HG03457 (cell line): ENCODE data around the gene FAM124A.

Experiments
- ATAC-seq: cut with Tn5 transposase; IDR thresholded peaks from one replicate; pipeline ENCODE4 v1.9.1; 2021; ENCODE audit warnings: moderate number of reproducible peaks; ENCODE audit not compliant: unreplicated experiment

FAM124A gene

DNA sequence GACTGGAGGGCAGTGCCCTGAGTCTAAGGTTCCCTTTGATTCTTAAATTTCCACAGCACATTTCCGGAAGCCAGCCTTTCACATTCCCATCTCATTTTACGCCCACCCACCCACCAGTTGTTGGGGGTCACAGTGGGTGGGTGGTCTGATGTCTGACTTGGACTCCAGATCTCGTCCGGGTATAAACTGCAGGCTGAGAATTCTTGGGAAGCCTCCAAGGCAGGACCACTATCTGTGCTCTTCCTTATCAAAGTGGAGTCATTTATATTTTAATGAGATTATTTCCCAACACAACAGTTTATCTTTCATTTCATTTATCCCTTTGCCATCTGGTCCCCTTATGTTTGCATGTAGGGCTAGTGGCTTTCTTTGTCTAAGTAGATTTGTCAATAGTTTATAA is 3.6 kb upstream of the FAM124A start:
- no peak for ATAC-seq

DNA sequence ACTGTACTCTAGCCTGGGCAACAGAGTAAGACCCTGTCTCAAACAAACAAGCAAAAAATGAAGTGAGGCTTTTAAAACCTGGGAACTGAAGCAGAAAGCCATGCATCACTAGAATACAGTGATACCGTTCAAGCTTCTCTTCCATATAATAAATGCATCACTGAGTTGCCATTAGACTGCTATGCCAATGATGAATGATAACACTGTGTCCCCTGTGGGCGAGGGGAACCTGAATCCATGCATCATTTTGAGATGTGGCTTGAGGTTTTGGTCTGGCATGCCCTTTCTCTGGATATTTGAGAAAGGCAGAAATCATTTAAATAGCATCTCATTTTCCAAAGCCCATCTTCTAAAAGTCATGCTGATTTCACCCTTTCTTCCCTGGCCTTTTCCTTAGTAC is 1.5 kb upstream of the FAM124A start:
- ATAC-seq = no peak

DNA sequence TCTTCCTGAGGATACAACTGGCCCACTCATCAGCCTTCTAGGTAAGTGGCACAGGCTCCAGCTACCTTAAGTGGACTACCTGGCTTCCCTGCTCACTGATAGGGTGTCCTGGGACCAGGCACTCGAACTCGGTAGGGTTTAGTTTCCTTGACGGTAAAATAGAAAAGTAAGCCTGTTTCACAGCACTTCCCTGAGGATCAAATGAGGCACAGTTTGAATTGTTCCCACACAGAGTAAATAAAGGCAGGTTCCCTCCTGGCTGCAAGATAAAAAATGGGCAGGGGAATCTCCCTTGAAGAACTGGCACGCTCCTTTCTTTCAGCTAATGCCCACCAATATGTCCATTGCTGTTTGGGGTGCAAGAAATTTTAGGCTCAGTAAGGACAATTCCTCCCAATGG is 1.1 kb upstream of the FAM124A start:
- no peak for ATAC-seq

DNA sequence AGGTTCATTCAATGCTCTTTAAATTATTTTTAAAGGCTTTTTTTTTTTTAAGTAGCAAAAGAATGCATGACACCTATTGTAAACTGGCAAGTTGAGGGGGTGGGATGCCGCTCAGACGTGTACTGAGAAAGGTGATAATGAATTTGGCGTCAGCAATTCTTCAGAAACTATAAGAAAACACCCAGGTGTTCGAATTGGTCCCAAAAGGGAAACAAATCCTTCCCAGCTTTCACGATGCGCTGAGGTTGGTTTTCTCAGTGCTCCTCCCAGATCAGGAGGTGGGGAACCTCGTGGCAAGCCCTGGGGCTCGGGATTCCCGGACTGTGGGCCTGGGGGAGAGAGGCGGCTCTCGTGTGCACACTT is 543 bp upstream of the FAM124A start:
- ATAC-seq = no peak

DNA sequence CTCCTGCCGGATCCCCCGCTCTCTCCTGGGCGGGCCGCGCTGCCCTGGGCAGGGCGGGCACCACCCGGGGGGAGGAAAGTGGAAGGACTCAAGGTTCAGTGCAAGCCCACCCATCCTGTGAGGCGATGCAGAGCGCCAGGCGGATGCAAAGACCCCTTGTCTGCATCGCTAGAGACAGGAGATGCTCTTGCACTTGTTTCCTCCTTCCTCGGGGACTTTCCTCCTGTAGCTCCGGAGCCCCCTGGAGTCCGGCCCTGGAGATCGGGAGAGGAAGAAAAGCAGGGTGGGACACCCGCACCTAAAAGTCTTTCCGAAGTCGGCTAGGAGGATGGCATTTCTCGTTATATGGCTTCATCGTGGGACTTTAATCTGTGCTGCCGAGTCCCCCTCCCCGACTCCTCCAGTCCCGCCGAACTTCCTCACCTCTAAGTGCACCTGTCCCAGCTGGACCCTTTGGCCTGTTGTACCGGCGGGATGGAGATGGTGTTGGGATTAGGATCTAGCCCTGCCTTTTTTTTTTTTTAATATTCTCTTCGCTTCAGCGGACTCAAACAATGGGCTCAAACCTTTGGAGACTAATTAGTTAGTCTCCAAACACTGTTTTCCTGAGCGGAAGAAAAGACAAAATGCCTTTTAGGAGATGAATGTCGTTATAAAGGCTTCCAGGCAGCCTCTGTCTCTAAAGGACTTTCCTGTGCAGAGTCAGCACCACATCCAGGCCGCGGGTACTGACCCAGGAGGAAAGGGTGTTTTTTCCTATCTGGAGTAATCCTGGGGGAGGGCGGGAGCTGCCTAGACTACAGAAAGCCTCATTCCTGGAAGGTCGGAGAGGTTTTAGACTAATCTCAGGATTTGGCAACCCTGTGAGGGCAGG is 725 bp downstream of the FAM124A start:
- peak; percentile 24 for ATAC-seq

DNA sequence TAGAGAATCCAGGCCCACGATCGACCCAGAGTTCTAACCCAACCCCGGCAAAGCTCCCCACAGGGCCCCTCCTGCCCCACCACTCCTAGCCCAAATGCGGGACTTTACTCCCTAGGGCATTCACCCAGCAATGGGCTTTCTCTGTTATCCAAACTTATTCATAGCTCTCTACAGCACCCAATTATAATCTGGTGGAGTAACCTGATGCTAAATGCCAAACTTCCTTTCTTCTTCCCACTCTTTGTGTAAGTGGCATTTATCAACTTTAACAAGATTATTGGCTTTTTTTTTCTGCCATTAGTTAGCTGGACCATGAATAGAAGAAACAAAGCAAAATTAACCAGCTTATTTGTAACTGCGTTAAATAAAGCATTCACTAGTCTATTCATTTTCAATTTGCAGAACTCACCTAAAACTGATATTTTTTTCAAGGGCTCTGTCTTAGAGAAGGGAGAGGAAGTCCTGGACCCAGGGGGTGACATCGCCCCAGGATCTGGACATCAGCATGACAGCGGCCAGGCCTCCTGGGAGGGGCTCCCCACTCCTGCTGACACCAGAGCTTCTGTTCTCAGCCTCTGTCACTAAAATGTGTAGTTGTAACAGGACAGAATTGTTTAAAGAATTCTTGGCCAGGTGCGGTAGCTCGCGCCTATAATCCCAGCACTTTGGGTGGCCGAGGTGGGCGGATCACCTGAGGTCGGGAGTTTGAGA is 1.5 kb downstream of the FAM124A start:
- ATAC-seq = no peak

DNA sequence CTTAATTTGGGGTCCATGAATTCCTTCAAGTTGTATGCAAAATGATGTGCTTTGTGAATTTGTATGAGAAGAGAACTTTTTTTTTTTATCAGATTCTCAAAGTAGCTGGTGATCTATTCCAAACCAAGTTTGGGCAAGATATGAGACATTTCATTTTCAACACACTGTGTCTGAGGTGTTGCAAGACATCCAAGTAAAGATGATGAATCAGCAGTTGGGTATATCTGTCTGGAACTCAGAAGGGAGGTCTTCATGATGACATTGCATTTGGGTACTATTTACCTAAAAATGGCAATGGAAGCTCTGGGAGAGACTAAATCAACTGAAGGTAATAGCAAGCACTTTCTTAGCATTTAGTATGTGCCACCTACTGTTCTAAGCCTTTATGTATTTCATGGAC is 2.8 kb downstream of the FAM124A start:
- no peak for ATAC-seq

DNA sequence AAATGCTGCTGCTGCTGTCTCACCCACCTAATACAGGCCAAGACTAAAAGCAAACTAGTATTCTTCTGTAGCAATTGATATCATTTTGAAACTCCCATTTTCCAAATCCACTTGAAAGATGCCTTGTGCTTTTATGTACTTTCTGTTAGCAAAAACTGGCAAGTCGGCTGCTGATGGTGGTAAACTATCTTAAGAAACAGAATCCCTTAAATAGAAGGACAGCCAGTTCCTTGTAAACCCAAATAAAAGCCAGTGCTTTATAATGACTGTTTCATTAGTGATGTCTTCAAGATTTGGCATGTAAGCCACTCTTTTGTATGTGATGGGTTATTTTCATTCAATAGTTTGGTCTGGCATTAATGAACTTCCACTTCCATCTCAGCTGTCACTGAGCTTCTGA is 5.2 kb downstream of the FAM124A start:
- no peak for ATAC-seq

DNA sequence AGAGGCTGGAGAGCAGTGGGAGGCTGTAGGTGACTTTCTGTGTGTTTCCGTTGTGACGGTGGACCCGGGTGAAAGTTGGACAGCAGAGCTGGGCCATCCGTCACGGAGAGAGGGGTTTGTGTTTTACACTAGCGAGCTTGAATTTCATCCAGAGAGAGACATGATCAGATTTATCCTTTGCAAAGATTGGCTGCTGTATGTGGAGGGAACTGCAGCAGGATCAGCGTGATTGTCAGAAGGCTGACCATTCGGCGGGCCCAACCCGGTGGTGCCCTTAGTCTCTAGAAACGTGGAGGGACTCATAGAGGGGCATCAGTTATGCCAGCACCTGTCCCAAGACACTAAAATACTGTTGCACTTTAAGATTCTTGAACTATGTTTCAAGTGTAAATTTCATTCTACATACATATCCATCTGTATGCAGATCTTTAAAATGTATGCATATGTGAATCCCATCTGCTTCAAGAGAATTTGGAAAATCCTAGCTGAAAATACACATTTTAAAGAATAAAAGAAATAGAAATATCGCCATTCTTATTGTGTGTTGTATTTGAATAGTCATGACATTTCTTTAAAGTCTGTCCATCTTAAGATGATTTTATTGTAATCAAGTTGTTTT is 7.0 kb downstream of the FAM124A start:
- ATAC-seq = no peak

DNA sequence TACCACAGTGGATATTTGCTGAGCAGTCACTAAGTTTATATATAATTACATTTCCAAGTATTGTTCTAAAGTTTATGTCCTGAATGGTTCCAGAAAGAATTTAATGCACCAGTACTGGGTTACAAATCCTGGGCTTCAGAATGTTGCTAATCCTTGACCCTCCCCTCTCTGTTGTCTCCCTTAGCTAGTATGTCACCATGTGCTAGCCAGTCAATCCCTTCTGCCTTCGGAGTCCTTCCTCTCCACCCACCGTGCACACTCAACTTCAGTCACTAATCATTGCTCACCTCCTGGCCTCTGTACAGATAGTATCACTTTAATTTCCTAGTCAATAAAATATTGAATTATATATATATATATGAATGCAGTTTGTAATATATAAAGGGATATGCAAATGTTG is 7.5 kb downstream of the FAM124A start:
- no peak for ATAC-seq

DNA sequence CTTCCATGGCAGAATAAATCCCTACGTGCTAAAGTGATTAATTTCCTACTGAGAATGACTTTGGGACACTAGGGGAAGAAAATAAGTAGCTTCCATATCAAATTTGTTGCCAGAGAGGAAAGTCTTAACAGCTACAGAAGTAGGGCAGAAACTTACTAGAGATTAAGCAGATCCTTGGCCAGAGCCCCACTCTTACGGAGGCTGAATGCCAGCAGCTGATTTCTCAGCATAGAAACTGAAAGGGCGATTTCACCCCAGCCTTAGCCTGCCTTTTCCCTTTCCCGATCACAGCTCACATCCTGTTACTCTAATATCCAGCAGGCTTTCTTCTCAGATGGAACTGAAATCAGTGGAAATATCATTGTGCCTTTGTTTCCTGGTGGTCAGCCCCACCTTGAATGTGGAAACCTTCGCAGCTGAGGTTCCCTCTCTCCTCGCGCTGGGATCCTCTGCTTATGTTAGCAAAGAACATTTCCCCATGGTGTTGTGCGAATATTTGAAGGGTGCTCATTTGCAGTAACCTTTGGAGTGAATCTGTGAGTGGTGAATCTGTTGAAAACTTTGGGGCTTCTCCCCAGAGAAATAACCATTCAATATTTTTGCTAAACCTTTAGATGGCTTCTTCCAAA is 8.4 kb downstream of the FAM124A start:
- no peak for ATAC-seq

DNA sequence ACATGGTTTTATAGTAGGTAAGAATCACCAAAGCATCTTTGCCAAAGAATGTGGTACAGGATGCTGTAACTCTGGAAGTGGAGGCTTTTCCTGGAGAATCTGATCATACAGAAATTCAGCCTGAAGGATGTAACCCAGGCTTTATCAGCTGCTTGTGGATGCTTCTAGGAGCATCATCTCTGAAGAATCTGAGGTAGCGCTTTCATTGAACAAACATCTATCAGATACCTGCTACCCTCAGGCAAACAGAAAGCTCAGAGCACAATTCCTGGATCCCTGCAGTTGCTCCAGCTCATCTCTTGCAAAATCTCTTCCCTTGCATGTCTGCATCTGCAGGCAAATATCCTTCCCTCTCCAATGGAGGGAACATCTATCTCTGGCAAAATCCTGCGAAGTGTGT is 9.3 kb downstream of the FAM124A start:
- ATAC-seq = no peak

DNA sequence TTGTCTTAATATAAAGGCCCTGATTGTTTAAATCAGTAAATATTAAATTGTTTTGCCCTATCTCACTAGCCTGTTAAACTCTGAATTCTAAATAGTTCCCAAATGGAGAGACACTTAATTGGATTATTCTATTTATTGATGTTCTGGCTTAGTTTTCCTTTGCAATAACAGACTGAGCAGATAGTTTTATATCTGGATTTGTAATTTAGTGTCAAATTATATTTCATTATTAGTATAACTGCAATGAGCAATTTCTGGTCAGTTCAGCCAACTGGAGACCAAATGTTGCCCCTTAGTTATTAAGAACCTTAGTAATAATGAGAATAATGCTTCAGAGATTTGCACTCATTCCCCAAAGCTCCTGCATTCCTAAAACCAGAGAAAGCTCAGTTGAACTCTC is 10.1 kb downstream of the FAM124A start:
- ATAC-seq = no peak

DNA sequence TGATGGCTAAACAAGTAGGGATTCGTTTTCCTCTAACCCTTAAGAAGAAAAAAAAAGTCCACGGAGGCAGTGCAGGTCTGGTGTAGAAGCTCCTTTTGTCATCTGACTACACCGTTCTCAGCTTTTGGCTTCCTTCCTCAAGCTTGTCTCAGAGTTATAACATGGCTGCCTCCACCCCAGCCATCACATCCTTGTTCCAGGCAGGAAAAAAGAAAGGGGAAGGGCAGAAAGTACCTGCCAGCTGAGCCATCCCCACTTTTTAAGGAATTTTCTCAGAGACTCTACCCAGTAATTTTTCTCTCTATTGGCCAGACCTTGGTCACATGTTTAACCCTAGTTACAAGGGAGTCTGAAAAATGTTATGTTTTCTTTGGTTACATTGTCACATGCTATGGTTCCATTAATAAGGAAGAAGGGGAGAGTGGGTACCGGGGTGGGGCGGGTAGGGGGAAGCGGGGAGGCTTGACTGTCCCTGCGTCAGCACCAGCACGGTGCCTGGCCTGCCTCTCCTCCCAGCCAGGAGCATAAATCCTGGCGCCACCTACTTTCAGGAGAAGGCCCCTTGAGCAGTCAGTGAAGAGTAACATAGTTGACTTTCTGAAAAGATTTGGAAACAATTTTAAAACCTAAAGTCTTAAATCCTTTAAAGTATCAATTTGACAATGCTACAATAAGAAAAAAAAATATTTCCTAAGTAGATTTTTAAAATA is 11.1 kb downstream of the FAM124A start:
- no peak for ATAC-seq

DNA sequence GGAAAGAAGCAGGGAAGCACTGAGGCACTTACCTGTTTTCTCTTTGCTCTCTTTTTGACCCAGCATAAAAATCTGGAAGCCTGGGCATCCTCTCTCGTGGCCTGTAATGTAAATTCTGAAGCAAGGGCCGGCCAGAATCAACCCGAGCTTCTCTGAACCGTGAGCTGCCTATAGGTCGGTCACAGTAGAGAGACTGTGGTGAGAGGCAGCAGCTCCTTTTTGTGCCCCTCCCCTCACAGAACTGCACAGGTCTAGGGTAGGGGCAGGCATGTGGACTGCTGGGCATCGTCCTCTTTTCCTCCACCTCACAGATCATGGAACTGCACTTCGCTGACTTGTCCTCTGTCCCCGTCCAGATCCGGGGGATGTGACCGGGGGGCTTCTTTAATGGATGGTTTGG is 12.5 kb downstream of the FAM124A start:
- ATAC-seq = no peak

DNA sequence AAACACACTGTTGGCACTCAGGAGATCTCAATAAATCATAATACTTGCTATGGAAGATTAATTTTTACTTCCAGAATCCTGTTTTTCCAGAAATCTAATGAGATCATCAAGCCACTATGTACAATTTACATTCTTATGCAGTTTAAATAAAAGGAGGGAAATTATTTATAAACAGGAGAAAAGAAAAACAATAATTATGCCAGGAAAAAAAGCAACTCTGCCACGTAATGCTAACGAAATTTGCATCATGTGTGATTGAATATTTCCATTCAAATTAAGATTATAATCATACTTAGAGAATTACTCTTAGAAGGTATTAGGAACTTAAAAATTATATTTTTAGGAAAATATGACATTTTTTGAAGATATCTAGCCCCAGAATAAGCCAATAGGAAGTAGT is 13.0 kb downstream of the FAM124A start:
- ATAC-seq = no peak

DNA sequence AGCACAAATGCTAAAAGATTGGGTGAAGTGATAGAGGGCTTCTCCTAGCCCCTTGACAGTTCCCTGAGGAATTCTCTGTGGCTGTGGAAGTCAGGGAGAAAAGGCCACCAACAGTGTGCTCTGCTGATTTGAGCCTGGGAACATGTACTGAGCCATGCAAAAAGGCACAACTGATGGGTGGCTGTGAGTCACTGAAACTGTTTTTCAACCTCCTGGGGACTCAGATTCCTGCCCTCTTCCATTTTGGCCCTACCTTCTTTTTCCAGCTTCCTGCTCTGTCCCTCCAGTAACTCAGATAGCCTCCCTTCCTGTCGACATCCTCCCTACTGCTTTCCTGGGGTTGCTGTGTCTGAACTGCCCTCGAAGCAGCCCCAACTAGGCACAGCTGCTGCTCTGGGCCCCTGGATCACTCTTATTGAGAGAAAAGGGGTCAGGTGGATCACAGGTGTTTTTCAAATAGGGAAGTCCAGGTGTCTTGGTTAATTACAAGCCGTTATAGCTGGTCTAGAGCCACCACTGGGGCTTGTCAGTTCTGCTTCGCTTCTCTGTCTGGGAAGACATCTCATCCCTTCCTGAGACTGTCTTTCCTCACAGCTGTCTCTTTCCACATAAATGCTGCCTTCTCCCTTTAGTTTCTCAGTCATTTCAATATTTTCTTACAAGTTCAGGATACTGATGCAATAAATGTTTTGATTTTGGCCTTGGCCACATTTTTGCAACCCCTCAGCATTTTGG is 13.7 kb downstream of the FAM124A start:
- no peak for ATAC-seq

DNA sequence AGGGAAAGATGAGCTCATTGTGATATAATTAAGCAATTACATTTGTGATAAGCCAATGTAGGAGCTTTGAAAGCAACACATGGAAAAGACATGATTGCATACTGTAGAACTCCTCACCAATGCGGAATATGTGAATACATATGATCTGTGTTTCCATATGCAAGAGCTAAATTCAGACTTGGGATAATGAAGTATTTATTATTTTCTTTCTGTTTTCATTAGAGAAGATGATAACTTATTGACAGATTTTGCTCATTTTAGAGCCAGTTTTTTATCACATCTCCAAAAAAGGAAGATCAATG is 14.2 kb downstream of the FAM124A start:
- ATAC-seq = no peak

DNA sequence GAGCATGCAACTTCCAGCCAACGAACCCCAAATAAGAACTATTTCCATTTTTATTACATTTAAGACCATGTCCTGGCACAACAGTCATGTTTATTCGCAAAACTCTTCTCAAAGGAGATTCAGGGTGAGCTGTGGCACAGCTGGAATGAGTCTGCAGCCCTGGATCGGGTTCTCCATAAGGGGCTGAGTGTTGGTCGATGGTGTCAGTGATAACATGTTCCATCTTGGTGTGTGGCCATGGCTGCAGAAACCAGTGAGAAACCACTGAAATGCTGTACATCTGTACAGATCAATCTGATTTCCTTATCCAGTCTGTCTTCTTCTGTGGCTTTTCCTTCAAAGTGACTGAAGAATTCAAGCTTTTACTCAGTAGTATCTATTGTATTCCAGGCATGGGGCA is 15.2 kb downstream of the FAM124A start:
- no peak for ATAC-seq

DNA sequence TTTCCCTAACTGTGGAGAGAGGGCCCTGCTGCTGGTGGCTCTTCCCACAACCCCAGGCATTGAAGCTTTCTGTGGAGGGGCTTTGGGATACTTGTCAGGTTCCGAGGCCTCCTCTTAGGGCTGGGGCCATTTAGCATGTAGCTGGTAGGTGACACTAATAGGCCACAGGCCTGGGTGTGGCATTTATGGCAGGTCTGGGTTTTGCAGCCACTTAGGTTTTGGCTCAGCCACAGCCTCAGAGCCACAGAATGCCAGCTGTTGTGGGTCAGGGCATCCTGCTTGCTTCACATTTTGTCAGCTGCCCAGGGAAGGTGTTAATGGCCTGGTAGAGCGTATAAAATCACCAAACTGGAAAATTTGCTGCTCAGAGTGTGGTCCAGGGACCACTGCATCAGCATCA is 15.7 kb downstream of the FAM124A start:
- ATAC-seq = no peak

DNA sequence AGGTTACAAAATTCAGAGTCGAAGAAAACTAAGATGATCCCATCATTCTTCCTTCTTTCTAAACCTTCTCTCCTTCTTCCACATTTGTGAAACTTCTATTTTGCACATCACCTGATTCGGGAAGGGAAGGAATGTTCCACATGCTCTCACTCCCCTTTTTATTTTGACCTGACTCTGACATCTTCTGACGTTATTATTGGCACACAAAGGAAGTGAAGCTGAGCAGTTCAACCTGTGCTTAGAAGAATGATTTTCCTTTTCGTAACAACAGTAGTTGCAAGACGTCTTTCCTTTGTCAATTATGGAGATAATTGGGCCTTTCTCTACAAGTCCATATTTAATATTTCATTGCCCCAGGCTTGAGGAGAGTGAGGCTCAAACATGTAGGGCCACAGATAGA is 18.0 kb downstream of the FAM124A start:
- ATAC-seq = no peak
